Measurements from ENCODE around the gene CLDN3. TPM values are rescaled to one million over a fixed set of nuclear protein-coding genes. Genes with fewer than 3 reads are reported as not detected.
A peak's percentile ranks its signal among the peaks of the same experiment; 100 is the strongest.

The CLDN3 gene
- total RNA-seq, 1 donor from 2014 or later: not detected

DNA sequence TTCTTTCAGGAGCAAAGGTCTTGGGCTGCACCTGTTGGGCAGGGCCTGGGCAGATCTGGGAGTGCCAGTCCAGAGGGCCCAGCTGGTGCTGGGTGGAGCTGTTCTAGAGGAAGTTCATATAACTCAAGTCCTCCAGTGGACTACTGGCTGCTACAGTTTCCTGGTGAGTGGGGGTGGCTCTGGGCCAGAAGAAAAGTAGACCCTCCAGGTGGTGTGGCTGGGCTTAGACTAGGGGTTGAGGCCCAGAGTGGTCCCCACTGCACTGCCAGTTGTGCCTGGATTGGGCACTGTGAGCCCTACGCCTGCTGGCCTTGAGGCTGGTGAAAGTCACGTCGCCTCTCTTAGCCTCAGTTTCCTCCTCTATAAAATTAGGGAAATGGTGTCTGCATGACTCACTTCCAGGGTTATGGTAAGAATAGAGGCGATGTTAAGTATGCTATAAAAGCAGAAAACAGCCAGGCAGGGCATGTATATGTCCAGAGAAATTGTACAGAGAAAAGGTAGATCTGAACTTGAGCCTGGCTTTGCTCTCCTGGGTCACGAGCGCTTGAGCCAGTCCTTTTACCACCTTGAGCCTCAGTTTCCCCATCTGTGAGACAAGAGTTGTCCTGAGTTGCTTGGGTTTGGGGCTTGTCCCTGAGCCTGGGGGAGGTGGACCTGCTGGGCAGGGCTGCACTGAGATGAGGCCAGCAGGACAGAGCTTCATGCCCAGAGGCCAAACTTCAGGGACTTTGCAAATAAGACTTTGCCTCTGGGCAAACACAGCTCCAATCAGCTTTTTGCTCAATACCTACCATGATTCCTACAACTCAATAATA, 3.8 kb upstream of the CLDN3 start:
- H3K27ac ChIP-seq: no peak overlapping the region
- TF ChIP-seq, protein P1, sequence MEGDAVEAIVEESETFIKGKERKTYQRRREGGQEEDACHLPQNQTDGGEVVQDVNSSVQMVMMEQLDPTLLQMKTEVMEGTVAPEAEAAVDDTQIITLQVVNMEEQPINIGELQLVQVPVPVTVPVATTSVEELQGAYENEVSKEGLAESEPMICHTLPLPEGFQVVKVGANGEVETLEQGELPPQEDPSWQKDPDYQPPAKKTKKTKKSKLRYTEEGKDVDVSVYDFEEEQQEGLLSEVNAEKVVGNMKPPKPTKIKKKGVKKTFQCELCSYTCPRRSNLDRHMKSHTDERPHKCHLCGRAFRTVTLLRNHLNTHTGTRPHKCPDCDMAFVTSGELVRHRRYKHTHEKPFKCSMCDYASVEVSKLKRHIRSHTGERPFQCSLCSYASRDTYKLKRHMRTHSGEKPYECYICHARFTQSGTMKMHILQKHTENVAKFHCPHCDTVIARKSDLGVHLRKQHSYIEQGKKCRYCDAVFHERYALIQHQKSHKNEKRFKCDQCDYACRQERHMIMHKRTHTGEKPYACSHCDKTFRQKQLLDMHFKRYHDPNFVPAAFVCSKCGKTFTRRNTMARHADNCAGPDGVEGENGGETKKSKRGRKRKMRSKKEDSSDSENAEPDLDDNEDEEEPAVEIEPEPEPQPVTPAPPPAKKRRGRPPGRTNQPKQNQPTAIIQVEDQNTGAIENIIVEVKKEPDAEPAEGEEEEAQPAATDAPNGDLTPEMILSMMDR (IDR thresholded peaks at IDR 0.05): no peak
- no peaks in the 10 kb centered on the region for H3K9me3 ChIP-seq
- DNase-seq (ENCODE audit: low spot score in 2 of 2): no peak
- peaks cover 11% of the 10 kb centered on the region for H3K27me3 ChIP-seq
- intact Hi-C loops (cut with DNase I): no loop called here
- no peaks in the 10 kb centered on the region for H3K36me3 ChIP-seq
- peaks cover 0 to 7% of the 10 kb centered on the region in 2 donors for H3K4me1 ChIP-seq
- no peak overlapping the region for H3K4me3 ChIP-seq

DNA sequence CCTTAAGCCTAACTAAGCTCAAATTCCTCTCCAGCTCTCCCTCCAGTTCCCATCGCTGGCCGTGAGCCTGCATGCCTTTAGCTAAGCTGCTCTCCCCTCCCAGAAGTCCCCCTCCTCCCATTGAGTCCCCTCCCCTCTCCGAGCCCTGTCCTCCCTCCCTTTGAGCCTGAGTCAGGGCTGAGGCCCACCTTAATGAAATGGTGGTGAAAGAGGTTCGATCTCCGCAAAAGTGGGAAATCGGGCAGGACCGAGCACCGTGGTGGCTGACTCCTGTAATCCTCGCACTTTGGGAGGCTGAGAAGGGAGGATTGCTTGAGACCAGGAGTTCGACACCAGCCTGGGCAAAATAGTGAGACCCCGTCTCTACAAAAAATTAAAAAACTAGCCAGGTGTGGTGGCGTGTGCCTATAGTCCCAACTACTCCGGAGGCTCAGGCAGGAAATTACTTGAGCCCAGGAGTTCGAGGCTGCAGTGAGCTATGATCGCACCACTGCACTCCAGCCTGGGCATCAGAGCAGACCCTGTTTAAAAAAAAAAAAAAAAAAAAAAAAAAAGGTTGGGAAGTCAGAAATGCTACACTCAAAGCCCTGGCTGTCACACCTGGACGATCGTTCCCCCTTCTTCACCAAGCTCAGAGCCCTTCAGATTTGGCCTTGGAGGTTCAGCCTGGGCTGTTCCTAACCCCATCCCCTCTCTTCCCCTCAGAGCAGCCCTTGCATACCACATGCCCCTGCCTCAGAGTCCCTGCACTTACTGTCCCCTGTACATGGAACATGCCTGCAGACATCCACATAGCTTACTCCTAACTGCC, 995 bp upstream of the CLDN3 start:
- H3K36me3 ChIP-seq: no peaks in the 10 kb centered on the region
- TF ChIP-seq, protein P1 (IDR thresholded peaks at IDR 0.05): no peak
- peaks cover 0 to 7% of the 10 kb centered on the region in 2 donors for H3K4me1 ChIP-seq
- peaks cover 13% of the 10 kb centered on the region for H3K27me3 ChIP-seq
- H3K9me3 ChIP-seq: no peaks in the 10 kb centered on the region
- H3K4me3 ChIP-seq: peak overlapping the region; percentile 25 to 55
- DNase-seq (ENCODE audit: low spot score in 2 of 2): no peak
- intact Hi-C loops (cut with DNase I): no loop called here
- no peak overlapping the region for H3K27ac ChIP-seq

DNA sequence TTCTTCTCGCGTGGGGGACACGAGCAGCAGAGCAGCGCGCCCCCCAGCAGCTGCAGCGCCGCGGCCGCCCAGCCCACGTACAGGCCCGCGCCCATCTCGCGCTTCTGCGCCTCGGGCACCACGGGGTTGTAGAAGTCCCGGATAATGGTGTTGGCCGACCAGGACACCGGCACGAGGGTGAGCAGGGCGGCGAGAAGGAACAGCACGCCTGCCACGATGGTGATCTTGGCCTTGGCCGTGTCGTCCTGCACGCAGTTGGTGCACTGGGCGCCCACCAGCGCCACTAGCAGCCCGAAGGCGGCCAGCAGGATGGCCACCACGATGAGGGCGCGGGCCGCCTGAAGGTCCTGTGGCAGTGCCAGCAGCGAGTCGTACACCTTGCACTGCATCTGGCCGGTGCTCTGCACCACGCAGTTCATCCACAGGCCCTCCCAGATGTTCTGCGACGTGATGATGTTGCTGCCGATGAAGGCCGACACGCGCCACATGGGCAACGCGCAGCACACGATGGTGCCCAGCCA, 529 bp downstream of the CLDN3 start:
- Histone ChIP-seq H3K36me3 (no peaks in the 10 kb centered on the region), H3K27ac (no peak overlapping the region), H3K4me3 (peak overlapping the region; percentile 10 to 55), H3K9me3 (no peaks in the 10 kb centered on the region), H3K27me3 (peaks cover 13% of the 10 kb centered on the region), H3K4me1 (peaks cover 0 to 7% of the 10 kb centered on the region in 2 donors)
- TF ChIP-seq, protein P1 (IDR thresholded peaks at IDR 0.05): no peak
- intact Hi-C loops (cut with DNase I): no loop called here
- DNase-seq (ENCODE audit: low spot score in 2 of 2): no peak

- H3K4me1 ChIP-seq: peaks cover 0 to 7% of the 10 kb centered on the region in 2 donors
- no peaks in the 10 kb centered on the region for H3K36me3 ChIP-seq
- H3K27me3 ChIP-seq: peaks cover 13% of the 10 kb centered on the region
- H3K9me3 ChIP-seq: no peaks in the 10 kb centered on the region
- no peak overlapping the region for H3K27ac ChIP-seq
- intact Hi-C loops (cut with DNase I): no loop called here
- H3K4me3 ChIP-seq: peak overlapping the region in 1 of 2 donors; percentile 55
- TF ChIP-seq, protein P1 (IDR thresholded peaks at IDR 0.05): no peak
- no peak for DNase-seq (ENCODE audit: low spot score in 2 of 2)
These were observed 1.2 kb downstream of the CLDN3 start for GRCh38 chr7:73768641-73769480.

DNA sequence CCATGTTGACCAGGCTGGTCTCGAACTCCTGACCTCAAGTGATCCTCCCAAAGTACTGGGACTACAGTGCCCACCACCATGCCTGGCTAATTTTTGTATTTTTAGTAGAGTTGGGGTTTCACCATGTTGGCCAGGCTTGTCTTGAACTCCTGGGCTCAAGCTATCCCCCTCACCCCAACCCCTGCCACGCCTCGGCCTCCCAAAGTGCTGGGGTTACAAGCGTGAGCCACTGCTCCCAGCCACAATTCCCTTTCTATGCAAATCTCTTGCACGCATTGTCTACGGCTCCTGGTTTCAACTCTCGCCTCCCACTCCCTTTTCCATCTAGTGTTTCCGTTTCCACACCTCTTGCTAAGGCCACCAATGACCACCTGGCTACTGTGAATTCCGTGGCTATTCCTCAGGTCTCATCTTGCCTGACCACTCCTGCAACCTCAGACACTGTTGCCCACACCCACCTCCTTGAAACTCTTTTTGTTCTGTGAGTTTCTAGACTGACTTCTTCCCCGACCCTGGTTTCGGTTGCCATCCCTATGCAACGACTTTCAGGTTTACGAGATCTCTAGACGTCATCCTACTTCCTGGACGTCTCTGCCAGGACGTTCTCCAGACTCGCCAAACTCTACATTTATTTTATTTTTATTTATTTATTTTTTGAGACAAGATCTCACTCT, 3.4 kb downstream of the CLDN3 start:
- Histone ChIP-seq H3K4me3 (no peak overlapping the region), H3K4me1 (peaks cover 0 to 7% of the 10 kb centered on the region in 2 donors), H3K9me3 (no peaks in the 10 kb centered on the region), H3K36me3 (no peaks in the 10 kb centered on the region), H3K27ac (no peak overlapping the region), H3K27me3 (peaks cover 13% of the 10 kb centered on the region)
- intact Hi-C loops (cut with DNase I): no loop called here
- TF ChIP-seq, protein P1 (IDR thresholded peaks at IDR 0.05): no peak
- DNase-seq (ENCODE audit: low spot score in 2 of 2): no peak

Measured in ascending aorta (tissue), 2 donors.